Esophagus muscularis mucosa (tissue), 4 donors: Measurements from ENCODE around the gene EIF4G3. TPM values are rescaled to one million over a fixed set of nuclear protein-coding genes. Genes with fewer than 3 reads are reported as not detected.
"Not testable (repeated sequence)": the region's sequence is repeated elsewhere in the genome, so short reads cannot be mapped to it uniquely, and the experiment has no call there.

ENCODE experiments used
- DNase-seq: peaks from one replicate; pipeline ENCODE4 v3.0.0-alpha.2; 2017; ENCODE audit errors: extremely low spot score
- H3K27ac ChIP-seq, 4 donors: fragments of 200-600 bp; sonication (generic); replicated peaks in 1 of 4; 1 replicate in 3 of 4; 2 replicates in 1 of 4; pipeline ENCODE4 v1.5.1; 2016 to 2019; ENCODE audit warnings: mild to moderate bottlenecking in 1 of 4
- H3K27me3 ChIP-seq, 4 donors: fragments of 200-600 bp; sonication (generic); one replicate each; pipeline versions ENCODE4 v1.5.1 to v1.6.0; 2016 to 2019
- H3K36me3 ChIP-seq, 4 donors: fragments of 200-600 bp; sonication (generic); one replicate each; pipeline ENCODE4 v1.5.1; 2016 to 2019
- H3K4me1 ChIP-seq, 4 donors: fragments of 200-600 bp; sonication (generic); one replicate each; pipeline ENCODE4 v1.5.1; 2016 to 2019
- H3K4me3 ChIP-seq, 4 donors: fragments of 200-600 bp; sonication (generic); 1 replicate in 2 of 4; 2 replicates in 2 of 4; pipeline ENCODE4 v1.5.1; 2016 to 2019; ENCODE audit warnings: mild to moderate bottlenecking in 4 of 4, moderate library complexity in 1 of 4
- H3K9me3 ChIP-seq, 4 donors: fragments of 200-600 bp; sonication (generic); 1 replicate in 3 of 4; 2 replicates in 1 of 4; pipeline ENCODE4 v1.5.1; 2016 to 2019
- EP300 ChIP-seq: sonication (generic); formaldehyde crosslinking; IDR thresholded peaks from one replicate; pipeline ENCODE4 v1.6.1; 2017; ENCODE audit warnings: antibody characterized with exemption
- POLR2A ChIP-seq: fragments of 450-650 bp; IDR thresholded peaks from one replicate; pipeline ENCODE4 v1.6.1; 2017; ENCODE audit warnings: antibody characterized with exemption, moderate library complexity, mild to moderate bottlenecking, low read depth
- POLR2AphosphoS5 ChIP-seq, 2 donors: sonication (generic); formaldehyde crosslinking; IDR thresholded peaks; one replicate each; pipeline ENCODE4 v1.6.1; 2017; ENCODE audit warnings: antibody characterized with exemption in 2 of 2
- WGBS: methylation state at CpG from one replicate; pipeline ENCODE4 v1.1.5; 2018; 5-methylcytosine and 5-hydroxymethylcytosine counted together
- intact Hi-C: fragments of 100-400 bp; cut with DNase I; formaldehyde crosslinking; loops from one replicate; pipeline ENCODE4 v1.15.1; 2023
- total RNA-seq, 4 donors: library from RNA; depleted of rRNA; stranded (reverse); fragments of >200 nt; gene quantifications; one replicate each; pipeline versions ENCODE4 v1.1.0 to v1.2.1, GENCODE V29; 2016
- TF ChIP-seq, protein P1 (sequence below), 3 experiments: fragments of 200-600 bp in 2 of 3; fragments of 450-650 bp in 1 of 3; sonication (generic) in 2 of 3; IDR thresholded peaks; one replicate each; pipeline ENCODE4 v1.5.1; 2017 to 2019; ENCODE audit warnings: antibody characterized with exemption in 3 of 3, mild to moderate bottlenecking in 2 of 3, moderate library complexity in 1 of 3

EIF4G3 gene
- total RNA-seq, 4 donors from 2014 or later, result 43.7 to 64.0 (median 62.2) TPM

- H3K4me1 ChIP-seq, result peaks cover 15 to 23% (median 19%) of the 10 kb centered on the region in 4 donors
- H3K9me3 ChIP-seq, H3K27ac ChIP-seq, DNase-seq, H3K4me3 ChIP-seq, H3K27me3 ChIP-seq, intact Hi-C loops: not testable (repeated sequence)
- 73% methylated on average over 11 of the region's 11 CpGs for WGBS
- peaks cover 0 to 16% (median 11%) of the 10 kb centered on the region in 4 donors for H3K36me3 ChIP-seq
Observed at GRCh38 chr1:21091053-21091690, 85.5 kb downstream of the EIF4G3 start.

GRCh38 chr1:21090463-21090862 lies 86.2 kb downstream of the EIF4G3 start:
- 4% methylated on average over 1 of the region's 1 CpG for WGBS
- Histone ChIP-seq H3K4me1 (peaks cover 15 to 23% (median 19%) of the 10 kb centered on the region in 4 donors), H3K36me3 (peaks cover 0 to 22% (median 13%) of the 10 kb centered on the region in 4 donors), H3K4me3 (no peak overlapping the region), H3K27me3 (no peaks in the 10 kb centered on the region), H3K9me3 (no peaks in the 10 kb centered on the region), H3K27ac (no peak overlapping the region)
- TF ChIP-seq EP300, result no peak
- TF ChIP-seq, protein P1, sequence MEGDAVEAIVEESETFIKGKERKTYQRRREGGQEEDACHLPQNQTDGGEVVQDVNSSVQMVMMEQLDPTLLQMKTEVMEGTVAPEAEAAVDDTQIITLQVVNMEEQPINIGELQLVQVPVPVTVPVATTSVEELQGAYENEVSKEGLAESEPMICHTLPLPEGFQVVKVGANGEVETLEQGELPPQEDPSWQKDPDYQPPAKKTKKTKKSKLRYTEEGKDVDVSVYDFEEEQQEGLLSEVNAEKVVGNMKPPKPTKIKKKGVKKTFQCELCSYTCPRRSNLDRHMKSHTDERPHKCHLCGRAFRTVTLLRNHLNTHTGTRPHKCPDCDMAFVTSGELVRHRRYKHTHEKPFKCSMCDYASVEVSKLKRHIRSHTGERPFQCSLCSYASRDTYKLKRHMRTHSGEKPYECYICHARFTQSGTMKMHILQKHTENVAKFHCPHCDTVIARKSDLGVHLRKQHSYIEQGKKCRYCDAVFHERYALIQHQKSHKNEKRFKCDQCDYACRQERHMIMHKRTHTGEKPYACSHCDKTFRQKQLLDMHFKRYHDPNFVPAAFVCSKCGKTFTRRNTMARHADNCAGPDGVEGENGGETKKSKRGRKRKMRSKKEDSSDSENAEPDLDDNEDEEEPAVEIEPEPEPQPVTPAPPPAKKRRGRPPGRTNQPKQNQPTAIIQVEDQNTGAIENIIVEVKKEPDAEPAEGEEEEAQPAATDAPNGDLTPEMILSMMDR (IDR thresholded peaks at IDR 0.05), result no peak
- no peak for TF ChIP-seq POLR2A
- no peak for DNase-seq
- intact Hi-C loops, result no loop called here

DNA sequence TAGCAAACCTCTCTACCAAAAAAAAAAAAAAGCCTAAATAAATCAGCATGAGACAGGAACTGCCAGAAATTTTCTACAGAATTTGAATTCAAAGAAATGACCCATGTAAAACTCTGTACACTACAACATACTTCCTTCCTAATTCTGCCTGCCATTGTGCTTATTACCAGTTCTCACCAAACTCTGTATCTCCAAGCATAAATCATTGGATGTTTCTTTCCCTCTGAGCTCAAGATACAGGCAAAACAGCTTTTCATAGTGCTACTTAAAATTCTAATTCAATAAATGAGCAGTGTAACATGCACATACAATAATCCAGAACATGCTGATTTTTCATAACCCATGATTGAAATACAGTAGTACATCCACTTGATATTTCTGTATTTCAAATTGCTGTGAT lies 87.0 kb downstream of the EIF4G3 start:
- H3K27ac ChIP-seq, result no peak overlapping the region
- H3K4me1 ChIP-seq, result peaks cover 15 to 23% (median 19%) of the 10 kb centered on the region in 4 donors
- no peaks in the 10 kb centered on the region for H3K27me3 ChIP-seq
- no peak for TF ChIP-seq POLR2A
- TF ChIP-seq, protein P1 (IDR thresholded peaks at IDR 0.05), result no peak
- TF ChIP-seq EP300, result no peak
- TF ChIP-seq POLR2AphosphoS5 (IDR thresholded peaks at IDR 0.05), result no peak
- peaks cover 0 to 26% (median 14%) of the 10 kb centered on the region in 4 donors for H3K36me3 ChIP-seq
- no peak for DNase-seq
- intact Hi-C loops, result loop anchor here (10.0 kb wide), 1 partner anchor 55 kb away; no protein-coding TSS in a partner anchor
- H3K4me3 ChIP-seq, result no peak overlapping the region
- no peaks in the 10 kb centered on the region for H3K9me3 ChIP-seq

- 100% methylated on average over 2 of the region's 2 CpGs for WGBS
- intact Hi-C loops, result loop anchor here (10.0 kb wide), 1 partner anchor 56 kb away; no protein-coding TSS in a partner anchor
- H3K9me3 ChIP-seq, result no peaks in the 10 kb centered on the region
- peaks cover 0 to 26% (median 14%) of the 10 kb centered on the region in 4 donors for H3K36me3 ChIP-seq
- TF ChIP-seq EP300, result no peak
- no peak for TF ChIP-seq POLR2AphosphoS5 (IDR thresholded peaks at IDR 0.05)
- TF ChIP-seq, protein P1 (IDR thresholded peaks at IDR 0.05), result no peak
- no peak for TF ChIP-seq POLR2A
- no peak for DNase-seq
- H3K27ac ChIP-seq, result no peak overlapping the region
- peaks cover 15 to 23% (median 19%) of the 10 kb centered on the region in 4 donors for H3K4me1 ChIP-seq
- H3K27me3 ChIP-seq, result no peaks in the 10 kb centered on the region
- no peak overlapping the region for H3K4me3 ChIP-seq
Observed at GRCh38 chr1:21089299-21089698, 87.4 kb downstream of the EIF4G3 start.

- H3K36me3 ChIP-seq, result peaks cover 0 to 26% (median 14%) of the 10 kb centered on the region in 4 donors
- 61% methylated on average over 4 of the region's 4 CpGs for WGBS
- peaks cover under 1 to 7% (median 3%) of the 10 kb centered on the region in 4 donors for H3K4me1 ChIP-seq
- TF ChIP-seq POLR2AphosphoS5 (IDR thresholded peaks at IDR 0.05) (no peak), POLR2A (no peak), EP300 (no peak)
- TF ChIP-seq, protein P1 (IDR thresholded peaks at IDR 0.05), result no peak
- H3K4me3 ChIP-seq, result no peak overlapping the region
- DNase-seq, result no peak
- H3K9me3 ChIP-seq, result no peaks in the 10 kb centered on the region
- intact Hi-C loops, result loop anchor here (10.0 kb wide), 1 partner anchor 61 kb away; no protein-coding TSS in a partner anchor
- no peak overlapping the region for H3K27ac ChIP-seq
- H3K27me3 ChIP-seq, result no peaks in the 10 kb centered on the region
Observed at GRCh38 chr1:21084111-21084810, 92.4 kb downstream of the EIF4G3 start.
